Endothelial cell of umbilical vein (primary cell): ENCODE measurements around the gene ZNF423. TPM values are rescaled to one million over a fixed set of nuclear protein-coding genes. Genes with fewer than 3 reads are reported as not detected.

Experiments used
- BruUV-seq: library from RNA; stranded (reverse); fragments of 400-500 nt; replicated peaks from 2 replicates; lab custom pipeline; 2021; lab: Mats Ljungman, UMichigan
- CTCF ChIA-PET: fragments of 300-600, 350-600 bp; sonication (Branson Sonifier 250); formaldehyde crosslinking; loops from one replicate; lab custom pipeline; 2021; ENCODE audit warnings: antibody characterized with exemption, inconsistent platforms; lab: Charles Lee
- POLR2A ChIA-PET: fragments of 300-600, 350-600 bp; sonication (Branson Sonifier 250); formaldehyde crosslinking; loops from one replicate; lab custom pipeline; 2021; ENCODE audit warnings: antibody characterized with exemption, inconsistent platforms; lab: Charles Lee
- DNase-seq: peaks from one replicate; pipeline ENCODE4 v3.0.0-alpha.2; 2011; ENCODE audit warnings: low read depth, low spot score
- FAIRE-seq: peaks from 2 replicates; lab custom pipeline; 2011; peaks lifted over from hg19 to GRCh38; lab: Jason Lieb, UNC
- H2AFZ ChIP-seq: 2 replicates; pipeline ENCODE4 v1.6.0; 2012; ENCODE audit warnings: low read depth, low read length, control low read depth, inconsistent platforms
- H3K27ac ChIP-seq: 2 replicates; pipeline ENCODE4 v1.5.1; 2011; ENCODE audit warnings: low read depth, mild to moderate bottlenecking, control low read depth, low read length, moderate library complexity; ENCODE audit not compliant: insufficient read depth
- H3K27me3 ChIP-seq, 2 experiments: 2 replicates each; pipeline versions ENCODE4 v1.6.0 to v1.6.1; 2011; ENCODE audit warnings: low read length in 2 of 2, mixed read lengths in 1 of 2; ENCODE audit not compliant: control insufficient read depth in 2 of 2, insufficient read depth in 2 of 2
- H3K36me3 ChIP-seq, 2 experiments: 2 replicates in 1 of 2; 3 replicates in 1 of 2; pipeline ENCODE4 v1.5.1; 2011; ENCODE audit warnings: low read length in 2 of 2, mild to moderate bottlenecking in 1 of 2, moderate library complexity in 1 of 2; ENCODE audit not compliant: control insufficient read depth in 2 of 2, insufficient read depth in 2 of 2; ENCODE audit errors: extremely low read depth in 1 of 2
- H3K4me1 ChIP-seq: 3 replicates; pipeline ENCODE4 v1.5.1; 2011; ENCODE audit warnings: mild to moderate bottlenecking, low read length; ENCODE audit not compliant: control insufficient read depth, insufficient read depth; ENCODE audit errors: extremely low read depth
- H3K4me2 ChIP-seq: 2 replicates; pipeline ENCODE4 v1.6.1; 2011; ENCODE audit warnings: low read length, control low read depth, mixed read lengths; ENCODE audit not compliant: insufficient read depth
- H3K4me3 ChIP-seq, 3 experiments: fragments of 200-600 bp in 1 of 3; sonication (generic), shearing (Covaris generic) in 1 of 3; replicated peaks in 1 of 3; 2 replicates each; pipeline ENCODE4 v1.5.1; 2011 to 2016; ENCODE audit warnings: control low read depth in 3 of 3, low read length in 3 of 3, mild to moderate bottlenecking in 2 of 3, inconsistent platforms in 1 of 3, low read depth in 1 of 3, moderate library complexity in 1 of 3; ENCODE audit not compliant: insufficient read depth in 1 of 3
- H3K79me2 ChIP-seq: 2 replicates; pipeline ENCODE4 v1.6.0; 2012; ENCODE audit warnings: low read length, inconsistent platforms; ENCODE audit not compliant: control insufficient read depth, insufficient read depth
- H3K9ac ChIP-seq: replicated peaks from 2 replicates; pipeline ENCODE3; 2011; ENCODE audit warnings: low read length, control low read depth; ENCODE audit not compliant: insufficient read depth; ENCODE audit errors: extremely low read depth
- H3K9me1 ChIP-seq: replicated peaks from 3 replicates; pipeline ENCODE4 v1.6.0; 2011; ENCODE audit warnings: mild to moderate bottlenecking, low read length; ENCODE audit not compliant: control insufficient read depth, insufficient read depth; ENCODE audit errors: extremely low read depth
- H3K9me3 ChIP-seq: replicated peaks from 2 replicates; pipeline ENCODE4 v1.5.1; 2012; ENCODE audit warnings: low read length, inconsistent platforms; ENCODE audit not compliant: control insufficient read depth, insufficient read depth
- H4K20me1 ChIP-seq: replicated peaks from 2 replicates; pipeline ENCODE3; 2011; ENCODE audit warnings: mild to moderate bottlenecking, low read length; ENCODE audit not compliant: control insufficient read depth, insufficient read depth; ENCODE audit errors: extremely low read depth
- FOS ChIP-seq: IDR thresholded peaks from 2 replicates; pipeline ENCODE4 v1.6.1; 2011; ENCODE audit warnings: mild to moderate bottlenecking, low read length, moderate library complexity, borderline replicate concordance; ENCODE audit not compliant: insufficient read depth
- GATA2 ChIP-seq: IDR thresholded peaks from 2 replicates; pipeline ENCODE4 v1.7.0; 2011; ENCODE audit warnings: low read depth, mild to moderate bottlenecking, moderate library complexity, mixed read lengths, low read length; ENCODE audit not compliant: insufficient read length, insufficient read depth
- JUN ChIP-seq: IDR thresholded peaks from 2 replicates; pipeline ENCODE4 v1.6.1; 2011; ENCODE audit warnings: borderline replicate concordance, low read depth; ENCODE audit not compliant: insufficient read length, insufficient read depth
- MYC ChIP-seq: IDR thresholded peaks from one replicate; pipeline ENCODE4 v1.6.1; 2011; ENCODE audit warnings: mild to moderate bottlenecking, low read depth, low read length
- POLR2A ChIP-seq: IDR thresholded peaks from 2 replicates; pipeline ENCODE4 v1.6.1; 2012; ENCODE audit warnings: low read depth, mild to moderate bottlenecking, control low read depth, low read length
- dilution Hi-C: fragments of 300-500 bp; cut with MboI; formaldehyde crosslinking; loops from one replicate; pipeline ENCODE4 v1.15.0; 2019; ENCODE audit warnings: low sequenced_read_pairs; ENCODE audit not compliant: extremely low pct_ligation_motif_present
- intact Hi-C: fragments of 100-400 bp; cut with micrococcal nuclease; formaldehyde crosslinking; loops from one replicate; pipeline ENCODE4 v1.10.0; 2022
- polyA plus RNA-seq, 4 experiments: library from polyadenylated mRNA; depleted of rRNA in 3 of 4; stranded (reverse) in 3 of 4; unstranded in 1 of 4; fragments of >200 nt; gene quantifications; 2 replicates each; pipeline versions ENCODE4 v1.2.1 to v1.2.3, GENCODE V29; 2011 to 2012; ENCODE audit warnings: missing spikeins in 1 of 4
- total RNA-seq: library from RNA; stranded (reverse); gene quantifications from 2 replicates; pipeline ENCODE4 v1.2.3, GENCODE V29; 2021
- TF ChIP-seq, protein P1 (sequence below): IDR thresholded peaks from 2 replicates; pipeline ENCODE4 v1.6.1; 2011; ENCODE audit not compliant: insufficient read depth, insufficient read length
- TF ChIP-seq, protein P2 (sequence below), 2 donors: IDR thresholded peaks; 1 replicate in 1 of 2; 2 replicates in 1 of 2; pipeline ENCODE4 v1.5.1; 2011; ENCODE audit warnings: low read length in 2 of 2, mild to moderate bottlenecking in 2 of 2, moderate library complexity in 2 of 2, control low read depth in 1 of 2, inconsistent platforms in 1 of 2, low read depth in 1 of 2; ENCODE audit not compliant: insufficient read depth in 1 of 2; ENCODE audit errors: extremely low read depth in 1 of 2

ZNF423 gene
- total and polyA plus RNA-seq, 2 donors (not counting 3 experiments of a cell fraction or from before 2014, with no cell fraction given) = 2.2 to 8.1 TPM

DNA sequence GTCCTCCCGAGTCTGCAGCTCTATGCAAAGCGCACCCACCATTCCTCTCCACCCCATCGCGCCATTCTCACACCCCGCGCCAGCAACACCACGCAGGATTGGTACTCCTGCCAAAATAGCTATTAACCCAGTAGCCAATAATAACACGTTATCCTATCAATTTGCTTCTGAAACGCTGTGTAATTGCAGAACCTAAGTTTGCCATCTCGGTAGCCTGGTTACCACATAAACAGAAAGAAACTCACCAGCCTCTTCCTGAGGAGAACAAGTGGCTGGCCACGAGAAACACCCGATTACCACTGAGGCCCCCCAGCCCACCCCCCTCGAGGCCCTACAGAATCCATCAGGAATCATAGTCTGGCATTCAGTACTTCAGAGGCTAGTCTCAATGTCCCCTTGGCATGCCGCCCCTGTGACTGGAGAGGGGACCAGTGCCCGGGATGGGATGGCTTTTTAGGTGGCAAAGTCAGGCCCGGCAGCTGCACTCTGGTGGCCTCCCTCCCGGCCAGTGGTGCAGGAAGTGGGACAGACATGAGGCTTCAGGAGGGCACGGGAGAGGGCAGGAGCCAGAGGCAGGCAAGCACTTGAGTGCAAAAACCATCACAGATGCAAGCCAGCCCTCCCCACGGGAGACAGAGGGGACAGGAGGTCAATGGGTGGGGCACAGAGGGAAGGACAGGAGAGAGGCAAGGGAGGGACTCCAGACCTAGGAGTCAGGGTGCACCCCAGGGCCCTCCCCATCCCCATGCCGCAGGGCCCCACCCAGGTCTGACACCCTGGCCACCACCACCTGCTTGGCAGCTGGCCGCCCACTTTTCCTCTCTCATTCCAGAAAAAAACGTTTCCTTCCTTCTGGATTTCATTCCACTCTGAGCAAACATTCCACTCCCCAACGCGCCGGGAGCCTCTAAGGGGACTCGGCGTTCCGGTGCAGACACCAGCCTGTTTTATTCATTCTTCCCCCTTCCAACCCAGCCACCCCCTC, 192.5 kb downstream of the ZNF423 start:
- Histone ChIP-seq H3K36me3 (no peaks in the 10 kb centered on the region), H2AFZ (peak overlapping the region; percentile 72), H3K4me1 (peaks cover 8% of the 10 kb centered on the region), H3K4me3 (no peak overlapping the region), H3K9me1 (no peaks in the 10 kb centered on the region), H3K79me2 (no peaks in the 10 kb centered on the region), H3K9me3 (no peaks in the 10 kb centered on the region), H3K9ac (peak overlapping the region; percentile 30), H3K4me2 (no peak overlapping the region), H3K27me3 (no peaks in the 10 kb centered on the region), H4K20me1 (no peaks in the 10 kb centered on the region), H3K27ac (no peak overlapping the region)
- dilution Hi-C loops = no loop called here
- intact Hi-C loops = loop anchor here (2.0 kb wide), 1 partner anchor 21 kb away; no protein-coding TSS in a partner anchor
- CTCF ChIA-PET = no interaction called here
- TF ChIP-seq, protein P1, sequence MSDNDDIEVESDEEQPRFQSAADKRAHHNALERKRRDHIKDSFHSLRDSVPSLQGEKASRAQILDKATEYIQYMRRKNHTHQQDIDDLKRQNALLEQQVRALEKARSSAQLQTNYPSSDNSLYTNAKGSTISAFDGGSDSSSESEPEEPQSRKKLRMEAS = no peak
- TF ChIP-seq JUN = no peak
- TF ChIP-seq FOS = no peak
- FAIRE-seq = no peak
- DNase-seq = no peak
- POLR2A ChIA-PET = no interaction called here
- BruUV-seq = no TSS peak

DNA sequence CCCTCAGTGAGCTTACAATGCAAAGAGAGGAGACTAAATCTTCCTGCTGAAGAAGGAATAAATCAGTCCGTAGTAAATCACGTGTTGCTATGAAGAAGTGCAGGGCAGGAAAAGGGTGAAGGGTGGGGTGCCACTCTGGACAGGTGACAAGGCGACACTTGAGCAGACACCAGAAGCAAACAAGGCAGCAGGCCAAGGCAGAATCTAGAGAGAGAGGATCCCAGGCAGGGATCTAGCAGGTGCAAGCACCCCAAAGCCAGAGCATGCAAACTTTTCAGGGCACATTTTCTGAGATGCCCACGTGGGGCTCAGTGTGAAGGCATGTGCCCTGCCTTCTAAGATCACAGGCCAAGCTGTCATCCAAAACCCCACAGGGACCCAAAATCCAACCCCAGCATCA, 193.3 kb downstream of the ZNF423 start:
- no peak for TF ChIP-seq JUN
- no peak for TF ChIP-seq FOS
- TF ChIP-seq MYC = no peak
- TF ChIP-seq POLR2A = no peak
- no peak for TF ChIP-seq GATA2
- TF ChIP-seq, protein P1 = no peak
- TF ChIP-seq, protein P2, sequence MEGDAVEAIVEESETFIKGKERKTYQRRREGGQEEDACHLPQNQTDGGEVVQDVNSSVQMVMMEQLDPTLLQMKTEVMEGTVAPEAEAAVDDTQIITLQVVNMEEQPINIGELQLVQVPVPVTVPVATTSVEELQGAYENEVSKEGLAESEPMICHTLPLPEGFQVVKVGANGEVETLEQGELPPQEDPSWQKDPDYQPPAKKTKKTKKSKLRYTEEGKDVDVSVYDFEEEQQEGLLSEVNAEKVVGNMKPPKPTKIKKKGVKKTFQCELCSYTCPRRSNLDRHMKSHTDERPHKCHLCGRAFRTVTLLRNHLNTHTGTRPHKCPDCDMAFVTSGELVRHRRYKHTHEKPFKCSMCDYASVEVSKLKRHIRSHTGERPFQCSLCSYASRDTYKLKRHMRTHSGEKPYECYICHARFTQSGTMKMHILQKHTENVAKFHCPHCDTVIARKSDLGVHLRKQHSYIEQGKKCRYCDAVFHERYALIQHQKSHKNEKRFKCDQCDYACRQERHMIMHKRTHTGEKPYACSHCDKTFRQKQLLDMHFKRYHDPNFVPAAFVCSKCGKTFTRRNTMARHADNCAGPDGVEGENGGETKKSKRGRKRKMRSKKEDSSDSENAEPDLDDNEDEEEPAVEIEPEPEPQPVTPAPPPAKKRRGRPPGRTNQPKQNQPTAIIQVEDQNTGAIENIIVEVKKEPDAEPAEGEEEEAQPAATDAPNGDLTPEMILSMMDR (IDR thresholded peaks at IDR 0.05; ENCODE audit: extremely low read depth in 1 of 2, insufficient read depth in 1 of 2, low read depth in 1 of 2, low read length in 2 of 2) = no peak
- no peaks in the 10 kb centered on the region for H3K9me1 ChIP-seq
- peaks cover 8% of the 10 kb centered on the region for H3K4me1 ChIP-seq
- dilution Hi-C loops = no loop called here
- FAIRE-seq = no peak
- no peaks in the 10 kb centered on the region for H3K36me3 ChIP-seq
- no peak for DNase-seq
- H3K27me3 ChIP-seq = no peaks in the 10 kb centered on the region
- H4K20me1 ChIP-seq = no peaks in the 10 kb centered on the region
- H2AFZ ChIP-seq = no peak overlapping the region
- ChIA-PET POLR2A (no interaction called here), CTCF (no interaction called here)
- H3K9ac ChIP-seq = no peak overlapping the region
- H3K27ac ChIP-seq = no peak overlapping the region
- BruUV-seq = no TSS peak
- no peak overlapping the region for H3K4me2 ChIP-seq
- intact Hi-C loops = loop anchor here (2.0 kb wide), 1 partner anchor 20 kb away; no protein-coding TSS in a partner anchor
- no peaks in the 10 kb centered on the region for H3K9me3 ChIP-seq
- no peaks in the 10 kb centered on the region for H3K79me2 ChIP-seq
- no peak overlapping the region for H3K4me3 ChIP-seq
